ENCODE results near the gene ARHGAP24.

DNA sequence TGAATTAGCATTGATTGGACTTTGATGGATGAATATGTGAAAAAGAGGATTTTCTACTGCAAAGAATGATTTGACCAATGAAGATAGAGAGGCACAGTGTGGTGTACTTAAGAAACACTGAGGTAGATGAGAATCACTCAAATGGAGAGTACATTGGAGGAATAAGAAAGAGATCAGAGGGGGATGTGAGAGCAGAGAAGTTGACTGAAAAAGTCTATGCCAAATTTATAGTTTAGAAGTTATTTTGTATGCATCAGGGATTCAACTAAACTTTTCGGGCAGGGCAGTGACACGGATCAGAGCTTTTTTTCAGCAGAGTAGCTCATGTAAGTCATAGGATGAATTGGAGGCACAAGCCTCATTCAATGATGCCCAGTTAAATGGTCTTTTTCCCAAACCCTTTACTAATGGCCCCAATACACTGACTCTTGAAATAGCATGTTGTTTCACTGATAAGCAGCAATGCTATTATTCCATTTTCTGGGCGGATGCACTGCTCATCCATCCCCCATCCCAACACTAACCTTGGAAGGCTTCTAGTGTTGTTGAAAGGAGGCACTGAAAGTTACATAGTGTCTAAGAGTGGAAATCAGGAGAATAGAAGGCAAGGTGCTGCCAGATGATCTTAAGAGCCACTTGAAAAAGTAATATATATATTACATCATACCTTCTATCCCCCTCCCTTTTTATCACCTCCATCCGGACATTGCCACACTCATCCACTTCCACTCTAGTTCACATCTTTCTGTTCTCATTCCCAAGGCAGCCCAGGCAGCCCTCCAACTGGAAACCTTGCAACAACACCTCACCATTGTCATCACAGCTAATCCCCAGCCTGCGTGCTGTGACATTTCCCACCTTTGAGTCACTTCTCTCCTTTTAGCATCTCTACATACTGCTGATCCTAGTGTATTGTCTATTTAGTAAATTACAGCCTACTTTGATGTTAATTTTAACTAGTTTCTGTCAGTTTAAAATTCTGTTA is 46.1 kb downstream of the ARHGAP24 start:
- TF ChIP-seq, protein P1, sequence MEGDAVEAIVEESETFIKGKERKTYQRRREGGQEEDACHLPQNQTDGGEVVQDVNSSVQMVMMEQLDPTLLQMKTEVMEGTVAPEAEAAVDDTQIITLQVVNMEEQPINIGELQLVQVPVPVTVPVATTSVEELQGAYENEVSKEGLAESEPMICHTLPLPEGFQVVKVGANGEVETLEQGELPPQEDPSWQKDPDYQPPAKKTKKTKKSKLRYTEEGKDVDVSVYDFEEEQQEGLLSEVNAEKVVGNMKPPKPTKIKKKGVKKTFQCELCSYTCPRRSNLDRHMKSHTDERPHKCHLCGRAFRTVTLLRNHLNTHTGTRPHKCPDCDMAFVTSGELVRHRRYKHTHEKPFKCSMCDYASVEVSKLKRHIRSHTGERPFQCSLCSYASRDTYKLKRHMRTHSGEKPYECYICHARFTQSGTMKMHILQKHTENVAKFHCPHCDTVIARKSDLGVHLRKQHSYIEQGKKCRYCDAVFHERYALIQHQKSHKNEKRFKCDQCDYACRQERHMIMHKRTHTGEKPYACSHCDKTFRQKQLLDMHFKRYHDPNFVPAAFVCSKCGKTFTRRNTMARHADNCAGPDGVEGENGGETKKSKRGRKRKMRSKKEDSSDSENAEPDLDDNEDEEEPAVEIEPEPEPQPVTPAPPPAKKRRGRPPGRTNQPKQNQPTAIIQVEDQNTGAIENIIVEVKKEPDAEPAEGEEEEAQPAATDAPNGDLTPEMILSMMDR (IDR thresholded peaks at IDR 0.05 in 2 of 3, conservative IDR thresholded peaks at IDR 0.05 in 1 of 3; ENCODE audit: control insufficient read depth in 2 of 3, extremely low read depth in 1 of 3, insufficient read depth in 1 of 3, low read depth in 3 of 3, low read length in 3 of 3): no peak
- TF ChIP-seq BACH1 (IDR thresholded peaks at IDR 0.05; ENCODE audit: borderline replicate concordance): no peak
- TF ChIP-seq RFX5 (IDR thresholded peaks at IDR 0.05; ENCODE audit: low read depth, low read length): no peak
- TF ChIP-seq POLR2A (IDR thresholded peaks at IDR 0.05; ENCODE audit: low read depth, low read length): no peak
- no peak for TF ChIP-seq ATF7 (IDR thresholded peaks at IDR 0.05; ENCODE audit: low read depth)
- TF ChIP-seq TAF1 (IDR thresholded peaks at IDR 0.05; ENCODE audit: borderline replicate concordance, low read depth, low read length): no peak
- TF ChIP-seq SREBF1 (IDR thresholded peaks at IDR 0.05; ENCODE audit: low read length): no peak
- TF ChIP-seq CHD1 (IDR thresholded peaks at IDR 0.05; ENCODE audit: low read depth, low read length): no peak
- TF ChIP-seq SRF (IDR thresholded peaks at IDR 0.05; ENCODE audit: low read depth in 2 of 2, low read length in 2 of 2): no peak
- no peak for TF ChIP-seq EP300 (IDR thresholded peaks at IDR 0.05; ENCODE audit: borderline replicate concordance in 1 of 2, control insufficient read depth in 1 of 2, low read depth in 2 of 2, low read length in 2 of 2)
